K562 (cell line): ENCODE data around the gene ETV7. TPM values are rescaled to one million over a fixed set of nuclear protein-coding genes. Genes with fewer than 3 reads are reported as not detected.
A peak's percentile ranks its signal among the peaks of the same experiment; 100 is the strongest.

Experiments
- CBFA2T2 ChIP-seq: fragments of 450-650 bp; conservative IDR thresholded peaks from 2 replicates; pipeline ENCODE4 v1.6.1; 2017; ENCODE audit warnings: mild to moderate bottlenecking
- CHCHD3 ChIP-seq: fragments of 250-450 bp; sonication (Bioruptor Pico); IDR thresholded peaks from 2 replicates; pipeline ENCODE4 v2.1.2; 2022; ENCODE audit warnings: mild to moderate bottlenecking
- DACH1 ChIP-seq: fragments of 450-650 bp; IDR thresholded peaks from 2 replicates; pipeline ENCODE4 v1.6.1; 2018; ENCODE audit not compliant: partially characterized antibody
- HDAC8 ChIP-seq: fragments of 450-650 bp; IDR thresholded peaks from 2 replicates; pipeline ENCODE4 v1.6.1; 2016; ENCODE audit warnings: mild to moderate bottlenecking, missing genetic modification characterization, moderate library complexity, missing compliant biosample characterization
- HEY1 ChIP-seq: fragments of 250-450 bp; sonication (Bioruptor Pico); IDR thresholded peaks from 2 replicates; pipeline ENCODE4 v1.5.0; 2020; ENCODE audit warnings: mild to moderate bottlenecking, moderate library complexity, borderline replicate concordance
- MAZ ChIP-seq, 2 experiments: fragments of 450-650 bp in 1 of 2; sonication (generic) in 1 of 2; formaldehyde crosslinking; IDR thresholded peaks in 1 of 2; conservative IDR thresholded peaks in 1 of 2; 2 replicates each; pipeline versions ENCODE4 v1.4.0 to v1.5.0; 2020; ENCODE audit warnings: mild to moderate bottlenecking in 1 of 2, missing genetic modification reagents in 1 of 2
- NRF1 ChIP-seq, 2 experiments: fragments of 450-650 bp; IDR thresholded peaks in 1 of 2; conservative IDR thresholded peaks in 1 of 2; 2 replicates each; pipeline ENCODE4 v1.6.1; 2014; ENCODE audit warnings: mild to moderate bottlenecking in 2 of 2
- PHF21A ChIP-seq: fragments of 450-650 bp; IDR thresholded peaks from 2 replicates; pipeline ENCODE4 v1.6.1; 2017; ENCODE audit warnings: low read depth, borderline replicate concordance
- THRAP3 ChIP-seq: fragments of 450-650 bp; IDR thresholded peaks from 2 replicates; pipeline ENCODE4 v1.6.1; 2016; ENCODE audit warnings: mild to moderate bottlenecking, inconsistent platforms, borderline replicate concordance
- ZNF274 ChIP-seq: IDR thresholded peaks from 2 replicates; pipeline ENCODE4 v1.6.1; 2011; ENCODE audit warnings: low read depth, mild to moderate bottlenecking, low read length, moderate library complexity, borderline replicate concordance
- polyA plus RNA-seq, 8 experiments: library from polyadenylated mRNA; depleted of rRNA in 4 of 8; stranded (reverse) in 5 of 8; unstranded in 3 of 8; fragments of >200 nt; fragmentation: Nextera tagmentation in 2 of 8; fragmentation: Illumina TruSeq in 1 of 8; extraction: Ambion mirVana in 2 of 8; extraction: Trizol in 1 of 8; gene quantifications; 2 replicates each; pipeline versions ENCODE4 v1.2.1 to v1.2.3, GENCODE V29; 2011 to 2014; ENCODE audit warnings: inconsistent platforms in 1 of 8, missing spikeins in 1 of 8
- total RNA-seq, 7 experiments: library from RNA; depleted of rRNA in 6 of 7; stranded (reverse); fragments of >200 nt in 6 of 7; fragmentation: Illumina TruSeq in 2 of 7; extraction: Trizol in 2 of 7; gene quantifications; 2 replicates each; pipeline versions ENCODE4 v1.2.1 to v1.2.3, GENCODE V29; 2011 to 2021; ENCODE audit warnings: low replicate concordance in 1 of 7
- TF ChIP-seq, protein P1 (sequence below), 2 experiments: IDR thresholded peaks in 1 of 2; conservative IDR thresholded peaks in 1 of 2; 2 replicates each; pipeline ENCODE4 v1.6.1; 2016; ENCODE audit warnings: low read depth in 2 of 2, mild to moderate bottlenecking in 1 of 2, missing compliant biosample characterization in 1 of 2, missing genetic modification characterization in 1 of 2, moderate library complexity in 1 of 2
- TF ChIP-seq, protein P2 (sequence below): fragments of 450-650 bp; formaldehyde crosslinking; IDR thresholded peaks from 2 replicates; pipeline ENCODE4 v1.4.0; 2020; ENCODE audit warnings: mild to moderate bottlenecking, mixed read lengths
- TF ChIP-seq, protein P3 (sequence below): sonication (generic); IDR thresholded peaks from 2 replicates; pipeline ENCODE4 v1.6.1; 2016
- TF ChIP-seq, protein P4 (sequence below): sonication (generic); formaldehyde crosslinking; IDR thresholded peaks from 2 replicates; pipeline ENCODE4 v1.5.0; 2020; ENCODE audit warnings: missing genetic modification reagents
- TF ChIP-seq, protein P5 (sequence below): fragments of 450-650 bp; IDR thresholded peaks from one replicate; pipeline ENCODE4 v1.6.1; 2018; ENCODE audit warnings: mild to moderate bottlenecking, moderate library complexity; ENCODE audit not compliant: partially characterized antibody
- TF ChIP-seq, protein P6 (sequence below): sonication (generic); formaldehyde crosslinking; IDR thresholded peaks from 2 replicates; pipeline ENCODE4 v1.8.0; 2022; ENCODE audit warnings: missing genetic modification reagents, mild to moderate bottlenecking, moderate library complexity, borderline replicate concordance

Gene ETV7
- total and polyA plus RNA-seq, 9 of the 15 experiments (the other 6 are each of a cell fraction or from before 2014, with no cell fraction given), result 0.07 to 0.22 (median 0.14) TPM; not detected in 3

DNA sequence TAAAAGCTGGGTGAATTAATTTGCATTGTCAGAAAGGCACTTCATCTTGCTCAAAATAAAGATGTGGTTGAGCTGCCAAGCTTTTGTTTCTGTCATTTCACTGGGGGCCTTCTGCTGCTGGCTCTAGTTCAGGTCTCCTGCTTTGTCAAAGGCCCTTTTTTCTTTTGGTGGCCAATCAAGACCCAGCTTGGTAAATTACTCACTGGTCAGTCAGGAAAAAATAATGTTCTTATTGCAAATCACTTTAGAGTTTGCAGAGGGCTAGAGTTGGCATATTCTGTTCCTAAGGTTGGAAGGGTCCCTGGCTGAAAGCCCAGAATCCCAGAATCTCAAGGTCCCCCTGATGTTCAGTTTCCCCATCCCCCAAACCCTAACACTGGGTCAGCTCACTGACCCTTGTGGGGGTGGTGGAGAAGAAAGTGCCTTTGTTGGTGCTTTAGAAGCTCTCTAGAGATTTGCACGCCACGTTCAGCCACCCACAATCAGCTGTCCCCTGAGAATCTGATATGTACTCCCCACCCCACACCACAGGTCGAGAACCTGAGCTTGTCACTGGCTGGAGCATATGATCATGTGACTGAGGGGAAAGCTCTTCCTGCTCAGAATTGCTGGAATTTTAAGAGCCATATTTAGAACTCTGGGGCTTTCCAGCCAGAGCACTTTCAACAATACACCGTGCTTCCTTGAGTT lies 29.1 kb downstream of the ETV7 start (continued):
- no peak for TF ChIP-seq PHF21A
- 0 out of 2 replicates have a peak, but pooled peaks have one; percentile 11 for TF ChIP-seq CBFA2T2
- no peak for TF ChIP-seq HEY1 (CRISPR knock-in tag)
- TF ChIP-seq, protein P1, sequence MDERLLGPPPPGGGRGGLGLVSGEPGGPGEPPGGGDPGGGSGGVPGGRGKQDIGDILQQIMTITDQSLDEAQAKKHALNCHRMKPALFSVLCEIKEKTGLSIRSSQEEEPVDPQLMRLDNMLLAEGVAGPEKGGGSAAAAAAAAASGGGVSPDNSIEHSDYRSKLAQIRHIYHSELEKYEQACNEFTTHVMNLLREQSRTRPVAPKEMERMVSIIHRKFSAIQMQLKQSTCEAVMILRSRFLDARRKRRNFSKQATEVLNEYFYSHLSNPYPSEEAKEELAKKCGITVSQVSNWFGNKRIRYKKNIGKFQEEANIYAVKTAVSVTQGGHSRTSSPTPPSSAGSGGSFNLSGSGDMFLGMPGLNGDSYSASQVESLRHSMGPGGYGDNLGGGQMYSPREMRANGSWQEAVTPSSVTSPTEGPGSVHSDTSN (CRISPR knock-in tag; IDR thresholded peaks at IDR 0.05; ENCODE audit: low read depth), result no peak
- TF ChIP-seq, protein P1 (tag; conservative IDR thresholded peaks at IDR 0.05; ENCODE audit: low read depth), result peak; percentile 46; the same call in 1 of the 2 replicates
- TF ChIP-seq CHCHD3, result no peak
- TF ChIP-seq HDAC8, result no peak
- TF ChIP-seq ZNF274, result no peak
- TF ChIP-seq, protein P2, sequence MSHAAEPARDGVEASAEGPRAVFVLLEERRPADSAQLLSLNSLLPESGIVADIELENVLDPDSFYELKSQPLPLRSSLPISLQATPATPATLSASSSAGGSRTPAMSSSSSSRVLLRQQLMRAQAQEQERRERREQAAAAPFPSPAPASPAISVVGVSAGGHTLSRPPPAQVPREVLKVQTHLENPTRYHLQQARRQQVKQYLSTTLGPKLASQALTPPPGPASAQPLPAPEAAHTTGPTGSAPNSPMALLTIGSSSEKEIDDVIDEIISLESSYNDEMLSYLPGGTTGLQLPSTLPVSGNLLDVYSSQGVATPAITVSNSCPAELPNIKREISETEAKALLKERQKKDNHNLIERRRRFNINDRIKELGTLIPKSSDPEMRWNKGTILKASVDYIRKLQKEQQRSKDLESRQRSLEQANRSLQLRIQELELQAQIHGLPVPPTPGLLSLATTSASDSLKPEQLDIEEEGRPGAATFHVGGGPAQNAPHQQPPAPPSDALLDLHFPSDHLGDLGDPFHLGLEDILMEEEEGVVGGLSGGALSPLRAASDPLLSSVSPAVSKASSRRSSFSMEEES (CRISPR knock-in tag), result peak; percentile 95
- TF ChIP-seq, protein P3, sequence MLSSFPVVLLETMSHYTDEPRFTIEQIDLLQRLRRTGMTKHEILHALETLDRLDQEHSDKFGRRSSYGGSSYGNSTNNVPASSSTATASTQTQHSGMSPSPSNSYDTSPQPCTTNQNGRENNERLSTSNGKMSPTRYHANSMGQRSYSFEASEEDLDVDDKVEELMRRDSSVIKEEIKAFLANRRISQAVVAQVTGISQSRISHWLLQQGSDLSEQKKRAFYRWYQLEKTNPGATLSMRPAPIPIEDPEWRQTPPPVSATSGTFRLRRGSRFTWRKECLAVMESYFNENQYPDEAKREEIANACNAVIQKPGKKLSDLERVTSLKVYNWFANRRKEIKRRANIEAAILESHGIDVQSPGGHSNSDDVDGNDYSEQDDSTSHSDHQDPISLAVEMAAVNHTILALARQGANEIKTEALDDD, result no peak
- no peak for TF ChIP-seq THRAP3
- TF ChIP-seq, protein P4, sequence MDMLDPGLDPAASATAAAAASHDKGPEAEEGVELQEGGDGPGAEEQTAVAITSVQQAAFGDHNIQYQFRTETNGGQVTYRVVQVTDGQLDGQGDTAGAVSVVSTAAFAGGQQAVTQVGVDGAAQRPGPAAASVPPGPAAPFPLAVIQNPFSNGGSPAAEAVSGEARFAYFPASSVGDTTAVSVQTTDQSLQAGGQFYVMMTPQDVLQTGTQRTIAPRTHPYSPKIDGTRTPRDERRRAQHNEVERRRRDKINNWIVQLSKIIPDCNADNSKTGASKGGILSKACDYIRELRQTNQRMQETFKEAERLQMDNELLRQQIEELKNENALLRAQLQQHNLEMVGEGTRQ, result peak; percentile 70
- TF ChIP-seq DACH1, result no peak
- TF ChIP-seq, protein P5, sequence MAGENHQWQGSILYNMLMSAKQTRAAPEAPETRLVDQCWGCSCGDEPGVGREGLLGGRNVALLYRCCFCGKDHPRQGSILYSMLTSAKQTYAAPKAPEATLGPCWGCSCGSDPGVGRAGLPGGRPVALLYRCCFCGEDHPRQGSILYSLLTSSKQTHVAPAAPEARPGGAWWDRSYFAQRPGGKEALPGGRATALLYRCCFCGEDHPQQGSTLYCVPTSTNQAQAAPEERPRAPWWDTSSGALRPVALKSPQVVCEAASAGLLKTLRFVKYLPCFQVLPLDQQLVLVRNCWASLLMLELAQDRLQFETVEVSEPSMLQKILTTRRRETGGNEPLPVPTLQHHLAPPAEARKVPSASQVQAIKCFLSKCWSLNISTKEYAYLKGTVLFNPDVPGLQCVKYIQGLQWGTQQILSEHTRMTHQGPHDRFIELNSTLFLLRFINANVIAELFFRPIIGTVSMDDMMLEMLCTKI, result no peak
- 0 out of 4 replicates have a peak, but pooled peaks of 1 of the 2 experiments have one; percentile 25 for TF ChIP-seq MAZ (CRISPR knock-in tag; conservative IDR thresholded peaks at IDR 0.05 in 1 of 2, IDR thresholded peaks at IDR 0.05 in 1 of 2)
- 0 out of 4 replicates have a peak, but pooled peaks of 1 of the 2 experiments have one; percentile 14 for TF ChIP-seq NRF1 (conservative IDR thresholded peaks at IDR 0.05 in 1 of 2, IDR thresholded peaks at IDR 0.05 in 1 of 2)
- TF ChIP-seq, protein P6, sequence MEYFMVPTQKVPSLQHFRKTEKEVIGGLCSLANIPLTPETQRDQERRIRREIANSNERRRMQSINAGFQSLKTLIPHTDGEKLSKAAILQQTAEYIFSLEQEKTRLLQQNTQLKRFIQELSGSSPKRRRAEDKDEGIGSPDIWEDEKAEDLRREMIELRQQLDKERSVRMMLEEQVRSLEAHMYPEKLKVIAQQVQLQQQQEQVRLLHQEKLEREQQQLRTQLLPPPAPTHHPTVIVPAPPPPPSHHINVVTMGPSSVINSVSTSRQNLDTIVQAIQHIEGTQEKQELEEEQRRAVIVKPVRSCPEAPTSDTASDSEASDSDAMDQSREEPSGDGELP (CRISPR knock-in tag), result peak; percentile 86
